Cardiac fibroblast (primary cell): ENCODE results near the gene CBFA2T3.

Source experiments
- DNase-seq, 2 donors: peaks; one replicate each; pipeline versions ENCODE4 v3.0.0 to v3.0.0-alpha.2; 2010; ENCODE audit warnings: low read depth in 2 of 2
- H3K4me3 ChIP-seq, 2 donors: replicated peaks in 1 of 2; 1 replicate in 1 of 2; 2 replicates in 1 of 2; pipeline ENCODE4 v1.5.1; 2011; ENCODE audit warnings: low read depth in 2 of 2, low read length in 2 of 2, mild to moderate bottlenecking in 2 of 2, moderate library complexity in 1 of 2
- CTCF ChIP-seq: IDR thresholded peaks from one replicate; pipeline ENCODE4 v1.5.1; 2011; ENCODE audit warnings: low read depth, mild to moderate bottlenecking, low read length, inconsistent platforms

Gene CBFA2T3

GRCh38 chr16:88910284-88911135, 66.5 kb downstream of the CBFA2T3 start:
- no peak for TF ChIP-seq CTCF

GRCh38 chr16:88909431-88910210, 67.4 kb downstream of the CBFA2T3 start:
- no peak for DNase-seq
- TF ChIP-seq CTCF, result no peak
- no peak overlapping the region for H3K4me3 ChIP-seq

More at GRCh38 chr16:88910284-88911135, 66.5 kb downstream of the CBFA2T3 start:
- H3K4me3 ChIP-seq, result no peak overlapping the region
- no peak for DNase-seq

DNA sequence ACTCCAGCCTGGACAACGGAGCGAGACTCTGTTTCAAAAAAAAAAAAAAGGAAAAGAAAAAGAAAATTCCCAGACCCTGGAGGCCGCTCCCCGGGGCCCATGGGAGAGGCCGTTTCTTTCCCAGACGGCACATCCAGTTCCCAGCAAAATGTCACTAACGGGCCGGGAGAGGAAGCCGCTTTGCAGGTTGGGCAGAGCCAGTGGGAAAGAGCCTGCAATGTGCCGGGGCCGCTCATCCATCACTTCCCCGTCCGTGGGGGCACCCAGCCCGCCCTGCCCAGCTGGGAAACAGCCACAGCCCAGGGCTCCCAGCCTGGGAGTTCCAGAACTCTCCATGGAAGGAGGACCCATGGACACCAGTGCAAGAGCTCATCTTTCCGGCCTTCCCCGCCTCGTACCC, 68.7 kb downstream of the CBFA2T3 start:
- DNase-seq, result no peak
- no peak for TF ChIP-seq CTCF
- H3K4me3 ChIP-seq, result no peak overlapping the region

- no peak for TF ChIP-seq CTCF
- DNase-seq, result peak in 1 of 2 donors; percentile 25
- H3K4me3 ChIP-seq, result no peak overlapping the region
Observed at GRCh38 chr16:88907768-88908167, 69.2 kb downstream of the CBFA2T3 start.

DNA sequence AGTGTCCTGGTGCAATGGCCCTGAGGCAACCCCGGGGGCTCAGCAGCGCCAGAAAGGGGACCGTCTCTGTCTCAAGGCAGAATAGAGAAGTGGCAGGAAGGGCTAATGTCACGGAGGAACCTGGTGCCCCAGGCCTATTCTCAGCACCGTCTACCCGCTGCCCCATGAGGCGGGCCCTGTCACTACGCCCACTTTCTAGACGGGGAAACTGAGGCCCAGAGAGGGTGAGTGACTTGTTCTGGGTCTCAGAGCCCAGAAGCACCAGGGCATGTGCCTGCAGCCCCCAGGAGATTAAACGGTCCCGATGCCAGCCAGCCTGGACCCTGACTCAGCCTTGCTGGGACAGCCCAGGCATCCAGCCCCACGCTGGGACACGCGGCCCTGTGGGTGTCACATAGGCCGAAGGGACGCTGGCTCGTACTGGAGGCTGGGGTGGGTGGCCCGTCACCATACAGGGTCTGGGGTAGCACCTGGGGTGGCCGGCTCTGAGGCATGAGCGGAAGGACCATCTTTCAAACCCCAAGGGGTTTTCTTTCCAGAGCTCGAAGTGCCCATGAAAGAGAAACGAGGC, 70.4 kb downstream of the CBFA2T3 start:
- DNase-seq, result no peak
- no peak for TF ChIP-seq CTCF
- H3K4me3 ChIP-seq, result no peak overlapping the region

DNA sequence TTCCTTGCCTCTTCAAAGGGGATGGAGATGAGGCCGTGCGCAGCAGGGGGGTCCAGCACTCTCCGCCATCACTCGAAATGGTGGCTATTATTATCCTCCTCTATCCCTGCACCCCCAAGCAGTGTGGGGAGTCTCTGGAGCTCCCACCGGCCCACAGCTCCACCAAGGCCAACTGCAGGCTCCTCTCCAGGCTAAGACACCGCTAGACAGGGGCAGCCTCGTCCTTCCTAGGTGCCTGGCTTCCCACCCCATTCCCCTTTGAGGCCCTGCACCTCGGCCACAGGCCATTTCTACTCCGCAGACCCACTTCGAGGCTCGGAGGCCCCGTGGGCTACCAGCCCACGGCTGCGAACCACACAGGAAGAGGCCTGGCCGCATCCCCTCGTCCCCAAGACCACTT, 71.0 kb downstream of the CBFA2T3 start:
- no peak overlapping the region for H3K4me3 ChIP-seq
- TF ChIP-seq CTCF, result no peak
- no peak for DNase-seq
